Skeletal muscle tissue (tissue), 4 donors: ENCODE measurements around the gene PRPSAP1. TPM values are rescaled to one million over a fixed set of nuclear protein-coding genes. Genes with fewer than 3 reads are reported as not detected.

Source experiments
- H3K27ac ChIP-seq: one replicate; pipeline ENCODE4 v1.7.0; 2013; ENCODE audit warnings: mild to moderate bottlenecking, low read depth, low read length, inconsistent platforms
- H3K27me3 ChIP-seq, 3 donors: one replicate each; pipeline ENCODE4 v1.7.0; 2013; ENCODE audit warnings: low read length in 3 of 3; ENCODE audit not compliant: control insufficient read depth in 3 of 3, insufficient read depth in 3 of 3
- H3K36me3 ChIP-seq, 3 donors: one replicate each; pipeline ENCODE4 v1.7.0; 2013; ENCODE audit warnings: low read length in 3 of 3; ENCODE audit not compliant: control insufficient read depth in 3 of 3, insufficient read depth in 3 of 3
- H3K4me1 ChIP-seq, 3 donors: one replicate each; pipeline ENCODE4 v1.7.0; 2013; ENCODE audit warnings: low read length in 3 of 3, mild to moderate bottlenecking in 3 of 3; ENCODE audit not compliant: control insufficient read depth in 3 of 3, insufficient read depth in 3 of 3
- H3K4me3 ChIP-seq, 3 donors: one replicate each; pipeline ENCODE4 v1.7.0; 2013; ENCODE audit warnings: low read length in 3 of 3
- H3K9ac ChIP-seq, 3 donors: one replicate each; pipeline ENCODE4 v1.7.0; 2013; ENCODE audit warnings: low read length in 3 of 3, mild to moderate bottlenecking in 3 of 3, moderate library complexity in 2 of 3, low read depth in 1 of 3
- H3K9me3 ChIP-seq, 3 donors: one replicate each; pipeline ENCODE4 v1.7.0; 2013; ENCODE audit warnings: low read length in 3 of 3; ENCODE audit not compliant: control insufficient read depth in 3 of 3
- total RNA-seq: library from RNA; depleted of rRNA; stranded (reverse); fragments of >200 nt; gene quantifications from one replicate; pipeline ENCODE4 v1.2.3, GENCODE V29; 2014
- donor health status: Osteomylitis.

The PRPSAP1 gene
- total RNA-seq, 1 donor from 2014 or later: 24.0 TPM

DNA sequence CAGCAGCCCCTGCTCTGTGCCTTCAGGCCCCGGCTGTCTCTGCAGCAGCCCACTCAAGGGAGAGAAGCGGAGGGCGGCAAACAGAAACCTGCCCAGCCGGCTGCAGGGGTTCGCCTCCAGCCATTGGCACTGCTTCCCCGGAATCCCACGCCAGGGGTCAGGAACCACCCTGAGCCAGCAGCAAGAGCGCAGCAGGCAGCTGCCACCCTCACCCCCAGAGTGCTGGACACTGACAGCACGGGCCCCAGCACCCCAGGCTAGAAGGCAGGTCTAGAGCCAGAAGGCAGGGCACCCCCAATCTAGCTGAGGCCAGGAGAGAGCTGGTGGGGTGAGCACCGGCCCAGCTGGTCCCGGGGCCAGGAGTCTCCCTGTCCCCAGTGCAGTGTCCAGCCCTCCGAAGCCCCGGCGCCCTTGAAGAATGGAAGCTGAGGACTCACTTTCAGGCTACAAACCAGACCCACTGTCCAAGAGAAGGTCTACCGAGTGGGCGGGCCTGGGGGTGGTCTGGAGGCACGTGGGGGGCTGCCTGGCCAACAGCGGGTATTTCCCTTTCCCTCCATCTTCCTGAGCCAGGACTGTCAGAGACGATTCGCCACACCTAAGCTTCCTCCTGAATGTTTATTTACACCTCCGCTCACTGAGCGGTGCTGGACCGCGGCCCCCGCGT lies 80.1 kb downstream of the PRPSAP1 start:
- Histone ChIP-seq H3K4me3 (no peak overlapping the region), H3K9me3 (no peaks in the 10 kb centered on the region), H3K27me3 (no peaks in the 10 kb centered on the region), H3K36me3 (peaks cover 0 to 3% (median 2%) of the 10 kb centered on the region in 3 donors), H3K9ac (peak overlapping the region in 1 of 3 donors; percentile 25), H3K27ac (no peak overlapping the region), H3K4me1 (peaks cover 37 to 53% (median 47%) of the 10 kb centered on the region in 3 donors)

DNA sequence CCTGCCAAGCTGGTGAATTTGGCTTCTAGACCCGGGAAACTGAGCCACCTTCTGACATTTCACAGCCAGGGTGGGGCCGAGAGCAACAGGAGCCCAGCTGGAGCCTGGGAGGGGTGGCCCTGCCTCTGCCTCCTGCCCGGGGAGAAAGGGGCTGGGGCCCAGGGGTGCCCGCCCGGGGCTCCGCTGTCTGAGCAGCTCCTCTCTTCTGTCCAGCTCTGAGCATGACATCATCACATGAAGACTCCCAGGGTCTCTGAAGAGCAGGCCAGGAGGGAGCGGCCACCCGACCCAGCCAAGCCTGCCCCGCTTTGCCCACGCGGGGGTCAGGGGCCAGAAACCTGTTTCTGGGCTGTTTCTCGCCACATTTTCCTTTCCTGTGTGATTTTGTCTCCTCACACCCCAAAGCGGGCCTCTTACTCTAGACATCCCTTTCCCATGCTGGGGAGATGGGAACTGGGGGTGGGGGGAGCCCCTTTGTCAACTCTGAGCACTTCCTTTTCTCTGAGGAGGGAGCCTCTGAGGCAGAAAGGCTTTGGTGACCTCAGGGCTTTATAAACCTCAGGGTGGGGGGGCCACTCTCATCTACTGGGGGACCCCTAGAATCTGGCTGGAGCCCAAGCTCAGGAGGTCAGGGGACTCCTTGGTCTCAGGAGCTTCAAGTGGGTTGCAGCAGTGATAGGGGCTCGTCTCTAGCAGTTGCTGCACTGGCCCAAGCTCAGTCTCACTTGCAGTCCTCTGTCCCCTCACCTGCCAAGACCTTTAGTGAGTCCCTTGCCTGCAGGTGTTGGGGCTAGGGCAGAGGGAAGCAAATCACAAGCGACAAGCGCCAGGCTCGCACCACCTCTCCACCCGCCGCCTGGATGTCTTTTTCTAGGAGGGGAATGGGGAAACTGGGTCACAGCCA lies 80.9 kb downstream of the PRPSAP1 start:
- H3K9ac ChIP-seq: peak overlapping the region; percentile 51 to 75 (median 70)
- peak overlapping the region in 1 of 3 donors; percentile 54 for H3K4me3 ChIP-seq
- H3K27me3 ChIP-seq: no peaks in the 10 kb centered on the region
- H3K27ac ChIP-seq: peak overlapping the region; percentile 65
- H3K4me1 ChIP-seq: peaks cover 44 to 60% (median 53%) of the 10 kb centered on the region in 3 donors
- H3K9me3 ChIP-seq: no peaks in the 10 kb centered on the region
- H3K36me3 ChIP-seq: peaks cover 0 to 3% (median 2%) of the 10 kb centered on the region in 3 donors

DNA sequence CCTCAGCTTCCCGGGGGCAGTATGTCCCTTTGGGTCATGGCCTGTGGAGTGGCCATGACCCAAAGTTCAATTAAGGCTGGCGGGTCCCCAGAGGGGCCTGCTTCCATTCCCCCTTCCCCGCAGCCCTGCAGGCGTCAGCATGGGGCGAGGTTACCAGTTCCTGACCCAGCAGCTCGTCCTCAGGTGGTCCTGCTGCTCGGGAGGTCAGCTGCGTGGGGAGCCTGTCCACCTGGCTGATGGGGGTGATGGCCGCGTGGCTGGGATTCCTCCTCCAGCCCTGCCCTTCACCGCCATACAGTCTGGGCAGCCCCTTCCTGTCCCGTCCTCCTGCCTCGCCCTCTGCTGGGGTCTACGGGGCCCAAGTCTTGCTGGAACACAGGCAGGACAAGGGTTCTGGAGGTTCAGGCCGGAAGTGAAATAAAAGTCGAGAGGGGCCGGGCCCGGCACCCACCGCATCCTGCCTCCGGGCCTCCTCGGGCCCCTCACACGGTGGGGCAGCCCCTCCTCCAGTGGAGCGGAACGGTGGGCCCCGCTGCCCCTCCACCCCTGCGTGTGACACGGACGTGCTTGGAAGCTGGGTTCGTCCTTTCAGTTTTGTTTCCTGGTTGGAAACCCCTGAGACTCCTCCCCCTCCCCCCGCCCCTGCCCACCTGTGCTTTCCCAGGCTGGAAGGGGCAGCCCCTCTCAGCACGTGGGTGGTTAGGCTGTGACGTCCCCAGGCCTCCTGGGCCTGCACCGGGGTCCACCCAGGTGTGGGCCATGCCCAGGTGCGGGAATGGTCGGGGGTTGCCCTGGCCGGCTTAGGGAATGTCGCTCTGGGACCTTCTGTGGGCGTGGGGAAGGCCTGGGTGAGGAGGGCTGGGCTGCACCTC lies 81.8 kb downstream of the PRPSAP1 start:
- H3K4me1 ChIP-seq: peaks cover 52 to 69% (median 58%) of the 10 kb centered on the region in 3 donors
- no peaks in the 10 kb centered on the region for H3K27me3 ChIP-seq
- H3K4me3 ChIP-seq: peak overlapping the region; percentile 14 to 54 (median 27)
- H3K9ac ChIP-seq: peak overlapping the region; percentile 51 to 75 (median 70)
- H3K36me3 ChIP-seq: peaks cover 0 to 4% (median 2%) of the 10 kb centered on the region in 3 donors
- no peaks in the 10 kb centered on the region for H3K9me3 ChIP-seq
- H3K27ac ChIP-seq: peak overlapping the region; percentile 65

- Histone ChIP-seq H3K27me3 (no peaks in the 10 kb centered on the region), H3K4me1 (peaks cover 59 to 76% (median 66%) of the 10 kb centered on the region in 3 donors), H3K36me3 (peaks cover 0 to 5% (median 2%) of the 10 kb centered on the region in 3 donors), H3K27ac (peak overlapping the region; percentile 65), H3K4me3 (peak overlapping the region in 1 of 3 donors; percentile 20), H3K9ac (peak overlapping the region in 2 of 3 donors; percentile 6 to 75), H3K9me3 (no peaks in the 10 kb centered on the region)
Observed at GRCh38 chr17:76270770-76271668, 82.7 kb downstream of the PRPSAP1 start.

DNA sequence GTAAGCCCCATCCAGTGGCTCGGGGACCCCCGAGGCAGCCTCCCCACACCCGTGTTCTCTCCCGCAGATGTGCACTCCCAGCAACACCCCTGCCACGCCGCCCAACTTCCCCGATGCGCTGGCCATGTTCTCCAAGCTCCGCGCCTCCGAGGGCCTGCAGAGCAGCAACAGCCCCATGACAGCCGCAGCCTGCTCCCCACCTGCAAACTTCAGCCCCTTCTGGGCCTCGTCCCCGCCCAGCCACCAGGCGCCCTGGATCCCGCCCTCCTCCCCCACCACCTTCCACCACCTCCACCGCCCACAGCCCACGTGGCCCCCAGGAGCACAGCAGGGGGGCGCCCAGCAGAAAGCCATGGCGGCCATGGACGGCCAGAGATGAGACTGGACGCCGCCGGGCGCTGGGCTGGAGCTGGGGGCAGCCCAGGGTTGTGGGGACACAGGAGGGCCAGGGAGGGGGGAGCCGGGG lies 83.6 kb downstream of the PRPSAP1 start:
- Histone ChIP-seq H3K4me3 (peak overlapping the region in 1 of 3 donors; percentile 45), H3K27ac (peak overlapping the region; percentile 78), H3K36me3 (peaks cover 0 to 5% (median 2%) of the 10 kb centered on the region in 3 donors), H3K27me3 (no peaks in the 10 kb centered on the region), H3K4me1 (peaks cover 59 to 71% (median 63%) of the 10 kb centered on the region in 3 donors), H3K9ac (peak overlapping the region in 1 of 3 donors; percentile 71), H3K9me3 (no peaks in the 10 kb centered on the region)

- Histone ChIP-seq H3K27ac (peak overlapping the region; percentile 78), H3K9me3 (no peaks in the 10 kb centered on the region), H3K36me3 (peaks cover 0 to 5% (median 2%) of the 10 kb centered on the region in 3 donors), H3K9ac (peak overlapping the region in 1 of 3 donors; percentile 71), H3K4me3 (peak overlapping the region in 2 of 3 donors; percentile 8 to 45), H3K4me1 (peaks cover 62 to 73% (median 67%) of the 10 kb centered on the region in 3 donors), H3K27me3 (no peaks in the 10 kb centered on the region)
Observed at GRCh38 chr17:76268991-76269981, 84.4 kb downstream of the PRPSAP1 start.

- H3K4me1 ChIP-seq: peaks cover 67 to 71% (median 69%) of the 10 kb centered on the region in 3 donors
Observed at GRCh38 chr17:76268015-76268749, 85.5 kb downstream of the PRPSAP1 start.

More at GRCh38 chr17:76268015-76268749, 85.5 kb downstream of the PRPSAP1 start:
- H3K36me3 ChIP-seq: peaks cover 0 to 5% (median 2%) of the 10 kb centered on the region in 3 donors
- H3K9me3 ChIP-seq: no peaks in the 10 kb centered on the region
- no peaks in the 10 kb centered on the region for H3K27me3 ChIP-seq
- H3K9ac ChIP-seq: peak overlapping the region in 2 of 3 donors; percentile 33 to 45
- H3K4me3 ChIP-seq: peak overlapping the region in 2 of 3 donors; percentile 21 to 38
- H3K27ac ChIP-seq: peak overlapping the region; percentile 78
